Stimulated activated CD8-positive, alpha-beta memory T cell treated with anti-CD3 and anti-CD28 coated beads, Interleukin-12 subunit alpha, Interleukin-12 subunit beta, amount 100 ng/mL, for 24 hours (primary cell): ENCODE measurements around the gene AK8.

Experiments used
- DNase-seq: peaks from one replicate; pipeline ENCODE4 v3.0.0-alpha.2; 2020; ENCODE audit errors: extremely low read depth

The AK8 gene

GRCh38 chr9:132887181-132888120, 9.4 kb upstream of the AK8 start:
- no peak for DNase-seq

DNA sequence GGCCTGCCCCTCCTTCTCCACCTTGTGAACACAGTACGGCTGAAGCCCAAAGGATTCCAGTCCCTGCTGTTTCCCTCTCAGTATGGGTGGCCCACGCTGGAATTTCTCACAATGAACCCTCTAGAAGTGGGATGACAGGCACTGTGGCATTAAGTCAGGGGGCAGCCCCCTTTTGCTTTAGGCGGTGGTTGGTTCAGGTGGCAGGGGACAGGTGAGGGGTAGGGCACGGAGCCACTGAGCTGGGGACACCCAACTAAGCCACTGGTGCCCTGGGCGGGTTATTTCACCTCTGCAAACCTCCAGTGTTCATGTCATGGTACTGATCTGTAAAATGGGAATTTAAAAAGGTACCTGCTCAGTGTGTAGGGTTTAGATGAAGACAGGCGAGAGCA, 8.2 kb upstream of the AK8 start:
- no peak for DNase-seq

DNA sequence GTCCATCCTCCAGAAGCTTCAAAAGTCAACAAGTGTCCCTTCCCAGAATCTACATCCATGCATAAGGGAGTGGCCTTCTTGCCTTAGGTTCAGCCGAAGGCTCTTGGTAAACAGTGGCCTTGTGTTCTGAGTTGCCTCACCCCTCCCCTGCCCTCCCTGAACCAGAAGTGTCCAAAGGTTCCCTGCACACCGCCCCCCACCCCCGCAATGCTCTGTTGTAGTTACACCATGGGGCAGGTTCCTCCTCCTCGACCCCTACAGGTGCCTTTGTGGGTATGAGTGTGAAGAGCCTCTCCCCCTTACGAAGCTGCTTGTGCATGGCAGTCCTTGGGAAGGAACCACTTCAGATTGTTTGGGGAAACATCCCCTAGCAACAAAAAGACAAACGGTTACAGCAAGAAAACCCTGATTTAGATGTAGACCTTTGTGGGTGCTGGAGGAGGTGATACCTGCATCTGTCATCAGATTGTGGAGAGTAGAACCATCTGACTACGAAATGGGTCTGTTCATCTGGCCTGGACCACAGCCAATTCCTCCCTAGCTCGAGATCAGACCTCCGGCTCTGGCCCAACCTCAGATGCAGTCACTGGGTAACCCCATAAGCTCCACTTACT, 7.7 kb upstream of the AK8 start:
- no peak for DNase-seq

DNA sequence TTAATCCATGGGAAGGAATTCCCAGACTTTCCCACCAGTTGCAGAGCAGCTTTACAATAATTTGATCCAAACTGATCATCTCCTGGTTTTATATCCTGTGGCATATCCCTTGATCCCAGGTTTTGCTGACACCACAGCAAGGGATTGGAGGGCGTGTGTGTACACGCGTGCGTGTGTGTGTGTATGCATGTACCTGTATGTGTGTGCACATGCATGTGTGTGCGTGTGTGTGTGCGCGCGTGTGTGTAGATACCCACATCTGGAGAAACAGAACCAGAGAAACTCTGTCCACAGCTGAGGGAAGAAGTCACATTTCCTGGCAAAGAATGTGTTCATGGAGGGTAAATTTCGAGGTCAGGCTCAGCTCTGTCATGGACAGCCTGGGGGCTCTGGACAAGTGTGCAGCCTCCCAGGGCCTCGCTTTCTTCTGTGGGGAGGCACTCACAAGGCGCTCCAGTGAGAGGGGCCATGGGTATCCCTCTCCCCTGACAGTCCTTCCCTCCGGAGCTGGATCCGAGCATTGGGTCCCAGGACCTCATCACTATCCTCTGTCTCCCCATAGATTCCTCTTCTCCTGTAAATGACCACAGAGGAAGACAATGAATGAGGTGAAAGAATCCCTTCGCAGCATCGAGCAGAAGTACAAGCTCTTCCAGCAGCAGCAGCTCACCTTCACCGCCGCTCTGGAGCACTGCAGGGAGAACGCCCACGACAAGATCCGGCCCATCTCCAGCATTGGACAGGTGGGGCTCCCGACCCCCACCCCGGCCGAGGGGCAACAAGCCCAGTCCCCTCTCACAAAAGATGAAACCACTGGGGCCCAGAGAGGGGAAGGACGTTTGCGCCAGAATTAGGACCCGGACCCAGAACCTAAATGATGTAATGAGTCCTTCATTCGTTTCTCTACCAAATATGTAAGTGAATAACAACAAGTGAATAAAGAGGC, 5.5 kb upstream of the AK8 start:
- no peak for DNase-seq

GRCh38 chr9:132882616-132883015, 4.5 kb upstream of the AK8 start:
- DNase-seq = no peak

DNA sequence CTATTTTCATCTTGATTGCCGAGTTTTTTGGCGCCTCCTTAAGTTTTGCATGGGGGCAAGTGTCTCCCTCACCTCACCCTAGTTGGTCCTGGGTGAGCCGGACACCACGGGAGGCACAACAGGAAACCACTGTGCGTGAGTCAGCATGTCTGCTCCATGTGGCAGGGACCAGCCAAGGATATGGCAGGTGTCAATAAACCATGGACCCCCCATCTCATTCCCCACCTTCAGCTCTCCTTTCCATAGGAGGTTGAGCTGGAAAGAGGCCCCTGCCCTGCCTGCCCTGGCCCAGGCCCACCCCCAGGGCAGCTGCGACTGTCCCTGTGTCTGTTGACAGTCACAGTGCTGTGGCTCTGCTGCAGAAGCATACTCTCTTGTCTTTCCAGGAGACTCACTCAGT, 3.7 kb upstream of the AK8 start:
- DNase-seq = no peak

DNA sequence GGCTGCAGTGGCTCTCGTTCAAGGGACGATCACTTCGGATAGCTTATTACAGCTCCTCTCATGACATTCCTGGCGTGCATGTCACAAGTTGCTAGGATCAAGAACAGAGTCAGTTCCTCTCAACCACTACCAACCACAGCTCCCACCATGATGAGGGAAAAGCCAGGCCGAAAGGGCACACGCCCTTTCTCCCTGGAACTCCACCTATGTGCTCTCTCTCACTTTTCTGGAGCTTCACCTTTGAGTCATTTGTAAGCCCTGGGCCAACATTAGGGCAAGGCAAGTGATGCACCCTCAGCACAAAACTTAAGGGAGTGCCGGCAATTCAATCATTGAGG, 2.2 kb upstream of the AK8 start:
- DNase-seq = no peak

- no peak for DNase-seq
These were observed 1.6 kb upstream of the AK8 start for GRCh38 chr9:132879457-132880323.

- no peak for DNase-seq
These were observed 792 bp upstream of the AK8 start, which contains the start of gene SPACA9 for GRCh38 chr9:132878695-132879456. Gene SPACA9, plus strand, starts transcription at chr9:132878898. Its CDS starts 5,050 bp downstream, at chr9:132883948.

DNA sequence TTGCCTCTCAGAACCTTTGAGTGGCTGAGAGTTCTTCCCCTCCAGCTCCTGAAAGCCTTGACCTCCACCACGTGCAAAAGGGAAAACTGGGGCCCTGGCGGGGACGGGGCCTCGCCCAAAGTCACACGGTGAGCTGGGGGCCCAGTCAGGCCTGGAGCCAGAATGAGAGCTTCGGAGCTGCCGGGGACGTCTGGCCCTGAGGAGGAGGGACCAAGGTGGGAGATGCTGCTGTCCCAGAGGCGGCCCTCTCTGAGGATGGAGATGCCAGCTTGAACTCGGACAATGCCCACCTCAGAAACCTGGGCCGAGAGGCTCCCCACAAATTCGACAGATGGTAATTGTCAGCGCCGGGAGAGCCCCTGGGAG, 643 bp downstream of the AK8 start:
- DNase-seq = no peak

- DNase-seq = no peak
These were observed 1.2 kb downstream of the AK8 start for GRCh38 chr9:132876849-132877248.

GRCh38 chr9:132875159-132875558, 2.9 kb downstream of the AK8 start:
- DNase-seq = no peak

GRCh38 chr9:132873403-132873802, 4.7 kb downstream of the AK8 start:
- no peak for DNase-seq

DNA sequence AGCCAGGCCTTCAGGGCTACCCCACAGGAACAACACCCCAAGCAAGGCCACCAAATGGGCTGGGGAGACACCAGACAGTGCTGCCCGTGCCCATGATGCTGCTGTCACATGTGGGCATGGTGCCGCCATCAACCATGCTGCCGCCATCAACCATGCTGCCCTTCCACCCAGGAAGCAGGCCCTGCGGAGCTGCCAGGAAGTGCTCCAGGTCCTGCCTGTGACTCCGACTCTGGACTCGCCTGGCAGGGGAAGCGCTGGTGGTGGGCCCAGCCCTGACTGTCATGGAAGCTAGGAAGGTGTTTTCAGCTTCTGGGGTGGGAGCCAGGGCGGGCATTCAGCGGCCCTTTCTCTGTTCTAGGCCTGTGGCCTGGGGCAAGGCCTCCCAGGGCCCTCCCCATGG, 8.8 kb downstream of the AK8 start:
- no peak for DNase-seq

- DNase-seq = no peak
These were observed 11.2 kb downstream of the AK8 start for GRCh38 chr9:132866898-132867297.

DNA sequence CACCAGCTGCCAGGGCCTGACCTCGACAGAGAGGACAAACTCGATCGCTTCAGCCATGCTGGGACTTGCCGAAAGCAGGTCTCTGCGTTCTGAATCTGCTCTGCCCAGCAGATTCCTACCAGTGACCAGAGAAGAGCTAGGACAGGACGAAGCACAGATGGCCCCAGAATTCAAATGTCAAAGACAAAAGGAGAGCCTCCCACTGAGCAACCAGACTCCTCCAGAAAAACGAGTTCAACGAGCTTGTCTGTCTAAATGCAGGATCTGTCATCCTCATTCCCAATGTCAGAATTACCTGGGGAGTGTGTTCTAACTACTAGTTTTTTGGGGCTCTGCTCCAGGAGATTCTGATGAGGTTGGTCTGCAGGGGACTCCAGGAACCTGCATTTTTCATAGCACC, 13.4 kb downstream of the AK8 start:
- no peak for DNase-seq

- DNase-seq = no peak
These were observed 13.8 kb downstream of the AK8 start for GRCh38 chr9:132864277-132864676.

- DNase-seq = no peak
These were observed 15.0 kb downstream of the AK8 start for GRCh38 chr9:132863096-132863495.

- DNase-seq = no peak
These were observed 15.6 kb downstream of the AK8 start for GRCh38 chr9:132862533-132862932.

DNA sequence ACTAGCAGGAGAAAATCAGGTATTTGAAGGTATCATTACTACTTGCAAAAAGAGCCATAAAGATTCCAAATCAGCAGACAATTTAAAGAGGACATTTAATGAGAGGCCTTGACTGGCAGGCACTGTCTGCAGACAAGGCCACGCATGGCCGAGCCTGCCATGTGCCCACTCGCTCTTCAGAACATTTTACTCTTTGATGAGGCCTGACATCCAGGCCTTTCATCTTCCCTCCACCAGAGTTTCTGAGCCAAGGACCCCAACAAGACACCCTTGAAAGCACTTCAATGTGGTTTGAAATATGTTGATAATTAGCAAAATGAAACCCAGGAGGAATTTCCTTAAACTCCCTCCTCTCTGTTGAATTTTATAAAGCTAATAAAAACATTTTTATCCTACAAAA, 16.4 kb downstream of the AK8 start:
- DNase-seq = no peak

- DNase-seq = no peak
These were observed 19.3 kb downstream of the AK8 start for GRCh38 chr9:132858751-132859150.
